Astrocyte of the spinal cord (primary cell): Measurements from ENCODE around the gene PLEKHG4B.

Source experiments
- DNase-seq: peaks from one replicate; pipeline ENCODE4 v3.0.0; 2011; ENCODE audit warnings: low read depth, low spot score
- H3K4me3 ChIP-seq: 2 replicates; pipeline ENCODE4 v1.5.1; 2011; ENCODE audit warnings: low read depth, mild to moderate bottlenecking, low read length, moderate library complexity
- in situ Hi-C: cut with HindIII; loops from 2 replicates; pipeline ENCODE4 v1.10.0; 2017; ENCODE audit warnings: low sequenced_read_pairs
- TF ChIP-seq, protein P1 (sequence below): IDR thresholded peaks from 2 replicates; pipeline ENCODE4 v1.5.1; 2012; ENCODE audit warnings: low read depth, mild to moderate bottlenecking, low read length, inconsistent platforms

Gene PLEKHG4B

DNA sequence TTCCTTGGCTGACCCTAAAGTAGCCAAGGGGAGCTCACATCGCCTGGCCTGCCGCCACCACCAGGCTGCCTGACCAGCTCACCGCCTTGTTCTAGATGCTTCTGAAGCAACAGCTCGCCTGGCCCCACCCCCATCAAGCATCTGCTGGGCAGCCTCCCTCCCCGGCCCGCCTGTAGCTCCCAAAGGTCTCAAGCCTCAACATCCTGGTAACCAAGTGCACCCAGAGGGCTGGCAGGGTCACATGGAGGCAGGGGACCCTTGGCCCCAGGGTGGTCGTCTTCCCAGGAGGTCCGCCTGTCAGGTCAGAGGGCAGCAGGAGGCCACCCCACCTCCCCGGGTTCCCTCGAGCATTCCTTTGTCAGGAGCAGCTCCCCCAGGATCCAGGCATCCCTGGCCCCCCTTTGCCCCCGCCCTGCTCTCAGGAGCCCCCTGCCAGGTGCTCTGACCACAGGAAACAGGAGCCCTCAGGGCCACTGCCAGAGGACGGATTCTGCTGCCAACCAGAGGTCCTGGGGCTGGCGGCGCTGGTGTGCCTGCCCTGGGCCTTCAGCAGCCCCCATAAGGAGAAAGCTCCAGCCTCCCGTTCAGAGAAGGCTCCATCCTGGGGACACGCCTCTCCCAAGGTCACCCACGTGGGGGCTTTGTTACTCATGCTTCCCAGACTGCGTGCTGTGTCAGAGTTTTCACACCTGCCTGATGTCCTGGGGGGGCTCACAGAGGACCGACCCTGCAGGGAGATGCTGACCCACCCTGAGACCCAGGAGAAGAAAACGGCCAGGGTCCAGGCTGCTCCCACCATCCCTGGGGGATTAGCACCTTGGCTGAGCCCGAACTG, 95.9 kb downstream of the PLEKHG4B start:
- no peak for DNase-seq
- no peak overlapping the region for H3K4me3 ChIP-seq
- in situ Hi-C loops = no loop called here
- TF ChIP-seq, protein P1, sequence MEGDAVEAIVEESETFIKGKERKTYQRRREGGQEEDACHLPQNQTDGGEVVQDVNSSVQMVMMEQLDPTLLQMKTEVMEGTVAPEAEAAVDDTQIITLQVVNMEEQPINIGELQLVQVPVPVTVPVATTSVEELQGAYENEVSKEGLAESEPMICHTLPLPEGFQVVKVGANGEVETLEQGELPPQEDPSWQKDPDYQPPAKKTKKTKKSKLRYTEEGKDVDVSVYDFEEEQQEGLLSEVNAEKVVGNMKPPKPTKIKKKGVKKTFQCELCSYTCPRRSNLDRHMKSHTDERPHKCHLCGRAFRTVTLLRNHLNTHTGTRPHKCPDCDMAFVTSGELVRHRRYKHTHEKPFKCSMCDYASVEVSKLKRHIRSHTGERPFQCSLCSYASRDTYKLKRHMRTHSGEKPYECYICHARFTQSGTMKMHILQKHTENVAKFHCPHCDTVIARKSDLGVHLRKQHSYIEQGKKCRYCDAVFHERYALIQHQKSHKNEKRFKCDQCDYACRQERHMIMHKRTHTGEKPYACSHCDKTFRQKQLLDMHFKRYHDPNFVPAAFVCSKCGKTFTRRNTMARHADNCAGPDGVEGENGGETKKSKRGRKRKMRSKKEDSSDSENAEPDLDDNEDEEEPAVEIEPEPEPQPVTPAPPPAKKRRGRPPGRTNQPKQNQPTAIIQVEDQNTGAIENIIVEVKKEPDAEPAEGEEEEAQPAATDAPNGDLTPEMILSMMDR = no peak

DNA sequence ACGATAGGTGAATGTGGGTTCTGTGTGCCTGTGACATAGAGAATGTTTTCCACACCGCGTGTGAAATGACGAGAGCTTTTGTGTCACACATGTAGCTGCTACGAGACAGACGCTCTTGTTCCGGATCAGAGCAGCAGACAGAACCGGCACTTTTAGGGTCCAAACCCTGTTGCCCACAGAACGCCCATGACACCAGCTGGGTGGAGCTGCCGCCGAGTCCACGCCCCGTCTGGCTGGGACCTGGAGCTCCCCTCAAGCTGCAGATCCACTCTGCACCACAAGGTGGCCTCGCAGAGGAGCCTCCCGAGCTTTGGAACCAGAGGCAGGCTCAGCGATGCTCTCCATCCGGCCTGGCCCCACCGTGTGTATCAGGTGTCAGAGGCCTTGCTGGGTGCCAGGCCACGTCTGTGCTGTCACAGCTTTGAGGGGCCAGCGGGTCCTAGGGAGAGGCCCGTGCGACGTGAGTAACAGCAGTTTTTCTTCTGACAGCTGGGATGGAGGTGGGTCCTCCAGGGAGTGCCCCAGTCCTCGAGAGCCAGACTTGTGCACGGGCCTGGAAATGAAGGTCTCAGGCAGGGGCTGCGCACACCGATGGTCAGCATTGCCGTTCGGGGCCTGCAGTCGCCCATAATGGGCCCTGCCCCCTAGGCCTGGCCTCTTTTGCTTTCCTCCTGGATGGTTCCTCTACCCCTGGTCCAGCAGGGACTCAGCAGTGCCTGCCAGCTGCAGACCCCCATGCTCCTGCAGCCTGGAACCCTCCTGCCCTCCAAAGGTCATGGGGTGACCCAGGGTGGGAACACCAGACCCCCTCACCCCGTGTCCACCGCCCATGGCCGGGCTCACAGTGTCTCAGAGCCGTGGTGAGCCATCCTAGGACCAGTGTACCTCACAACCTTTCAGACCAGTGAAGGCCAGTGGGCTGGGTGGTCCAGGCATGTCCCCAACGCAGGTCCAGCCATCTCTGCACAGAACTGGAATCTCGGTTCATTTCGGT, 96.8 kb downstream of the PLEKHG4B start:
- in situ Hi-C loops = no loop called here
- TF ChIP-seq, protein P1 = peak; percentile 96
- peak; percentile 73 for DNase-seq
- H3K4me3 ChIP-seq = no peak overlapping the region

DNA sequence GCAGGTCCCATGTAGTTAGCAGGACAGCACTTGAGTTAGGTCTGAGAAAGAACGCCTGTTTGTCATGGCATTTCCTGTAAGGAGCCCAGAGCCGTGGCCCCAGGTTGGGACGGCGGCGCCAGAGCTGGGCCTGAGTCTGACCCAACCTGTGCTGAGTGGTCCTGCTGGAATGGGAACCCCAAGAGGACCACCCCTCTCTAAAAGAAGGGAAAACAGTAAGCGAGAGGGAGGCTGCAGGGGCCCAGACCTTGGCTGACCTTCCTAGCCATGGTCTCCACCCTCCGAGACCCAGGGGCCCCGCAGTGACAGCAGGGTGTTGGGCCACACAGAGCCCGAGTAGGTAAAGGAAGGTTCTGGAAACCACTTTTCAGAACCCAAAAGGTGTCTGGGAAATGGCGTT, 97.5 kb downstream of the PLEKHG4B start:
- no peak overlapping the region for H3K4me3 ChIP-seq
- TF ChIP-seq, protein P1 = no peak
- no peak for DNase-seq
- in situ Hi-C loops = no loop called here

DNA sequence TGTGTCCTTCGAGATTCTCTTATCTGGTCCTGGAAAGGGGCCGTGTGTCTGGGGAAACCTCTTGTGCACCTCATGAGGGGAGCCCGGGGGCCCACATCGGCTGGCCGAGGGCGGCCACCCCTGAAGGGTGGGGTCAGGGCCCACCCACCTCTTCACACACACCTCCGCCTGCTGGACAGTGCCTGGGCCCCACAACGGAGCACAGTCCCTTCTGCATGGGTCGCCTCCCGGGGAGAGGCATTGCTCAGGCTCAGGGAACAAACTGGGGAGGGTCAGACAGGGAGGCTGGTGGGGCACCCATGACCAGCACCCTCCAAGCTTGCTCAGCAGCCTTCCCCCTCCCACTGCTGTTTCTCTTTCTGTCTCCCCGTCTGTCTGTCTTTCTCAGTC, 98.0 kb downstream of the PLEKHG4B start:
- in situ Hi-C loops = no loop called here
- no peak for DNase-seq
- TF ChIP-seq, protein P1 = no peak
- no peak overlapping the region for H3K4me3 ChIP-seq

DNA sequence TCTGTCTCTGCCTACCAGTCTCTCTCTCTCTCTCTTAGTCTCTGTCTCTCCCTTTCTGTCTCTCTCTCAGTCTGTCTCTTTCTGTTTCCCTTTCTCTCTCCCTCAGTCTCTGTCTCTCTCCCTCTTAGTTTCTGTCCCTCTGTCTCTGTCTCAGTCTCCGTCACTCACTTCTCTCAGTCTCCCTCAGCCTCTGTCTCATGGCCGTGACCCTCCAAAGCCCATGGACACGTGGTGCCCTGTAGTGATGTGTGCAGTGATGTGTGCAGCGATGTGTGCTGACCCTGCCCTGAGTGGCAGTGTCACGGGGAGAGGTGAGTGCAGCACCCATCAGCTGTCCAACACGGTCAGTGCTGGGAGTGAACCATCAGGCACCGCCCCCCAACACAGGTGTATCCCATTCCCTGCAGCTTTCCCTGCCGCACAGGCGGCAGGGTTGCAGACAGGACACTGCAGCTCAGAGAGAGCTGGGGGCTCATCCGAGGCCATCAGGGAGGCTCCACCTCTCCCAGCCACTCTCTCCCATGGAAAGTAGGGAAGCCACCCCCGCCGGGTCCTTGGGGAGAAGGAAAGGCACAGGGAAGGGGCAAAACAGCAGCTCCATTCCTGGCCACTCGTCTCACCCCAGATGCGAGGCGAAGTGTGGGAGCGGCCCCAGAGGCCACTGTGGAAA, 98.5 kb downstream of the PLEKHG4B start:
- H3K4me3 ChIP-seq = no peak overlapping the region
- in situ Hi-C loops = no loop called here
- DNase-seq = no peak
- TF ChIP-seq, protein P1 = no peak
